PC-9 (cell line): ENCODE data around the gene F7. TPM values are rescaled to one million over a fixed set of nuclear protein-coding genes. Genes with fewer than 3 reads are reported as not detected.

Experiments used
- BruUV-seq: library from RNA; stranded (reverse); fragments of 400-500 nt; replicated peaks from 2 replicates; lab custom pipeline; 2021; lab: Mats Ljungman, UMichigan
- CTCF ChIA-PET: fragments of 300-600 bp; sonication (Branson Sonifier 250); formaldehyde crosslinking; loops from one replicate; lab custom pipeline; 2022; ENCODE audit warnings: antibody characterized with exemption; lab: Charles Lee
- POLR2A ChIA-PET: fragments of 300-600 bp; sonication (Branson Sonifier 250); formaldehyde crosslinking; loops from one replicate; lab custom pipeline; 2022; ENCODE audit warnings: antibody characterized with exemption; ENCODE audit not compliant: unreplicated experiment; lab: Charles Lee
- DNase-seq, 2 experiments: peaks; one replicate each; pipeline versions ENCODE4 v3.0.0 to v3.0.0-alpha.2; 2015 to 2022; ENCODE audit warnings: mixed read lengths in 1 of 2
- H2AFZ ChIP-seq: fragments of 200-600 bp; sonication (generic); 2 replicates; pipeline ENCODE4 v1.8.1; 2017; ENCODE audit warnings: antibody characterized with exemption
- H3F3A ChIP-seq: fragments of 200-600 bp; sonication (generic); 2 replicates; pipeline ENCODE4 v1.8.1; 2017; ENCODE audit warnings: antibody characterized with exemption, mild to moderate bottlenecking, low read depth; ENCODE audit not compliant: insufficient read depth
- H3K27ac ChIP-seq: fragments of 200-600 bp; sonication (generic); 2 replicates; pipeline ENCODE4 v1.6.1; 2016; ENCODE audit warnings: mixed run types
- H3K27me3 ChIP-seq: fragments of 200-600 bp; sonication (generic); 2 replicates; pipeline ENCODE4 v1.6.1; 2016; ENCODE audit warnings: low read depth, mixed run types; ENCODE audit not compliant: insufficient read depth
- H3K36me3 ChIP-seq: fragments of 200-600 bp; sonication (generic); 2 replicates; pipeline ENCODE4 v1.6.1; 2016; ENCODE audit warnings: low read depth, mixed run types
- H3K4me1 ChIP-seq: fragments of 200-600 bp; sonication (generic); replicated peaks from 2 replicates; pipeline ENCODE4 v1.6.1; 2016; ENCODE audit warnings: mixed run types; ENCODE audit not compliant: insufficient read depth
- H3K4me2 ChIP-seq: fragments of 200-600 bp; sonication (generic); 2 replicates; pipeline ENCODE4 v1.6.1; 2017; ENCODE audit warnings: mixed run types
- H3K4me3 ChIP-seq: fragments of 200-600 bp; sonication (generic); 2 replicates; pipeline ENCODE4 v1.6.1; 2016; ENCODE audit warnings: mixed run types
- H3K79me2 ChIP-seq: fragments of 200-600 bp; sonication (generic); 2 replicates; pipeline ENCODE4 v1.6.1; 2017; ENCODE audit warnings: low read depth, mixed run types
- H3K9me2 ChIP-seq: fragments of 200-600 bp; sonication (generic); 2 replicates; pipeline ENCODE4 v1.8.1; 2017; ENCODE audit warnings: mild to moderate bottlenecking; ENCODE audit not compliant: insufficient read depth
- H3K9me3 ChIP-seq: fragments of 200-600 bp; sonication (generic); 2 replicates; pipeline ENCODE4 v1.8.1; 2016; ENCODE audit warnings: low read depth; ENCODE audit not compliant: insufficient read depth
- H4K20me1 ChIP-seq: fragments of 200-600 bp; sonication (generic); 2 replicates; pipeline ENCODE4 v1.8.1; 2017; ENCODE audit not compliant: insufficient read depth
- CTCF ChIP-seq: fragments of 200-600 bp; sonication (generic); conservative IDR thresholded peaks from 2 replicates; pipeline ENCODE4 v1.6.1; 2017; ENCODE audit warnings: mixed run types, antibody characterized with exemption, mild to moderate bottlenecking, moderate library complexity
- EZH2 ChIP-seq: fragments of 200-600 bp; sonication (generic); IDR thresholded peaks from 2 replicates; pipeline ENCODE4 v1.8.0; 2017; ENCODE audit warnings: antibody characterized with exemption, low read depth
- intact Hi-C: fragments of 100-400 bp; cut with micrococcal nuclease; formaldehyde crosslinking; loops from one replicate; pipeline ENCODE4 v1.10.0; 2022; ENCODE audit not compliant: unreplicated experiment
- total RNA-seq: library from RNA; stranded (reverse); gene quantifications from 2 replicates; pipeline ENCODE4 v1.2.3, GENCODE V29; 2021

The F7 gene
- total RNA-seq, 1 experiment from 2014 or later: not detected

GRCh38 chr13:113096745-113097305 is 8.8 kb upstream of the F7 start:
- H3K4me1 ChIP-seq: no peaks in the 10 kb centered on the region
- no peaks in the 10 kb centered on the region for H3K27me3 ChIP-seq
- H4K20me1 ChIP-seq: no peaks in the 10 kb centered on the region
- H3K9me3 ChIP-seq: no peaks in the 10 kb centered on the region
- intact Hi-C loops: no loop called here
- TF ChIP-seq EZH2 (no peak), CTCF (no peak)
- no peak overlapping the region for H3K27ac ChIP-seq
- no TSS peak for BruUV-seq
- H3K4me2 ChIP-seq: no peak overlapping the region
- no peaks in the 10 kb centered on the region for H3K9me2 ChIP-seq
- H3F3A ChIP-seq: no peaks in the 10 kb centered on the region; the same call in 1 of the 2 replicates
- no peaks in the 10 kb centered on the region for H3K79me2 ChIP-seq
- no peak overlapping the region for H2AFZ ChIP-seq
- no peak for DNase-seq
- H3K36me3 ChIP-seq: no peaks in the 10 kb centered on the region
- no peak overlapping the region for H3K4me3 ChIP-seq
- POLR2A ChIA-PET: no interaction called here
- CTCF ChIA-PET: no interaction called here

GRCh38 chr13:113097651-113098050 is 7.9 kb upstream of the F7 start:
- Histone ChIP-seq H2AFZ (no peak overlapping the region), H3K9me3 (no peaks in the 10 kb centered on the region), H3K27me3 (no peaks in the 10 kb centered on the region), H3K4me2 (no peak overlapping the region), H3K36me3 (no peaks in the 10 kb centered on the region), H4K20me1 (no peaks in the 10 kb centered on the region), H3K4me1 (no peaks in the 10 kb centered on the region), H3K27ac (no peak overlapping the region), H3K79me2 (no peaks in the 10 kb centered on the region), H3K9me2 (no peaks in the 10 kb centered on the region), H3F3A (no peaks in the 10 kb centered on the region; the same call in 1 of the 2 replicates), H3K4me3 (no peak overlapping the region)
- ChIA-PET POLR2A (no interaction called here), CTCF (no interaction called here)
- no peak for DNase-seq
- BruUV-seq: no TSS peak
- TF ChIP-seq CTCF: no peak
- intact Hi-C loops: no loop called here

- BruUV-seq: no TSS peak
- ChIA-PET CTCF (no interaction called here), POLR2A (no interaction called here)
- intact Hi-C loops: no loop called here
- Histone ChIP-seq H3K4me1 (no peaks in the 10 kb centered on the region), H3K79me2 (no peaks in the 10 kb centered on the region), H3K4me2 (no peak overlapping the region), H3K9me3 (no peaks in the 10 kb centered on the region), H3K4me3 (no peak overlapping the region), H3K9me2 (no peaks in the 10 kb centered on the region), H3K27ac (no peak overlapping the region), H3K36me3 (no peaks in the 10 kb centered on the region), H3K27me3 (no peaks in the 10 kb centered on the region), H4K20me1 (no peaks in the 10 kb centered on the region), H2AFZ (no peak overlapping the region), H3F3A (no peaks in the 10 kb centered on the region; the same call in 1 of the 2 replicates)
- TF ChIP-seq EZH2 (no peak), CTCF (no peak)
- no peak for DNase-seq
These were observed 7.3 kb upstream of the F7 start for GRCh38 chr13:113098162-113098732.
